ENCODE data around the gene UBXN6.

DNA sequence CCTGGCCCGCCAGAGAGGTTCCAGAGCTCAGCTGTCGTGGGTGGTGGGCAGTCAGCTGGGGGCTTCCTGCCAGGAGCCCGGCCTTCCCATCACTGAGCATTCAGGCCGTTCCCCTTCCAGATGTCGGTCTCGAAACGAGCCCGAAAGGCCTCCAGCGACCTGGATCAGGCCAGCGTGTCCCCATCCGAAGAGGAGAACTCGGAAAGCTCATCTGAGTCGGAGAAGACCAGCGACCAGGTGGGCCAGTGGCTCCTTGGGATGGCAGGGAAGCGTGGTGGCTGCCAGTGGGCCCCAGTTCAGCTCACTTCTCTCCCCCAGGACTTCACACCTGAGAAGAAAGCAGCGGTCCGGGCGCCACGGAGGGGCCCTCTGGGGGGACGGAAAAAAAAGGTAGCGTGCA is 33.9 kb upstream of the UBXN6 start:
- TF ChIP-seq CTCF (IDR thresholded peaks at IDR 0.05), result no peak
- TF ChIP-seq EP300 (IDR thresholded peaks at IDR 0.05), result no peak
- TF ChIP-seq POLR2A (IDR thresholded peaks at IDR 0.05), result no peak
- TF ChIP-seq POLR2AphosphoS5 (IDR thresholded peaks at IDR 0.05), result no peak
